Activated CD4-positive, alpha-beta T cell treated with anti-CD3 and anti-CD28 coated beads for 1 hour (primary cell): Measurements from ENCODE around the gene ARG2.
"Not testable (repeated sequence)": the region's sequence is repeated elsewhere in the genome, so short reads cannot be mapped to it uniquely, and the experiment has no call there.

Experiments used
- DNase-seq: peaks from one replicate; pipeline ENCODE4 v3.0.0-alpha.2; 2020

ARG2 gene

GRCh38 chr14:67589204-67589770 lies 30.4 kb upstream of the ARG2 start:
- DNase-seq: no peak

DNA sequence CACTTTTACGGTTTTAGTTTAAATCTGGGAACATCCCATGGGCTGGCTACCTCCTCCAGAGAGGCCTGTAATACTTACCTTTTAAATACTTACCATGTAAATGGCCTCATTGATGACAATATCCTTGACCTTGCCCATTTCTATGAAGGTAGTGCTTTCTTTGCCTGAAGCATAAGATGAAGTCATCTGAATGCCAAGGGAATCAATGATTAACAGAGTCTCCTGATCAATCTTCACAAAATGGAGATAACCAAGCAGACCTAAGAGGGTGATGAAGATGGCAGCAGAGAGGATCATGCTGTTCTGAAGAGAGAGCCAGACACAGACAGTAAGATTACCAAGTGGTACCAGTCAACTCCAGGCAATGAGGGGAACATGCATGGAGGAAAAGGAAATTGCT lies 26.1 kb upstream of the ARG2 start:
- not testable (repeated sequence) for DNase-seq

GRCh38 chr14:67595392-67595791 lies 24.3 kb upstream of the ARG2 start:
- no peak for DNase-seq

GRCh38 chr14:67599698-67600561 lies 19.8 kb upstream of the ARG2 start, which contains the start of gene PIGH:
TSS of gene PIGH (minus strand) at chr14:67600268. CDS start at chr14:67600203, 65 bp downstream.
- DNase-seq: peak; percentile 90

DNA sequence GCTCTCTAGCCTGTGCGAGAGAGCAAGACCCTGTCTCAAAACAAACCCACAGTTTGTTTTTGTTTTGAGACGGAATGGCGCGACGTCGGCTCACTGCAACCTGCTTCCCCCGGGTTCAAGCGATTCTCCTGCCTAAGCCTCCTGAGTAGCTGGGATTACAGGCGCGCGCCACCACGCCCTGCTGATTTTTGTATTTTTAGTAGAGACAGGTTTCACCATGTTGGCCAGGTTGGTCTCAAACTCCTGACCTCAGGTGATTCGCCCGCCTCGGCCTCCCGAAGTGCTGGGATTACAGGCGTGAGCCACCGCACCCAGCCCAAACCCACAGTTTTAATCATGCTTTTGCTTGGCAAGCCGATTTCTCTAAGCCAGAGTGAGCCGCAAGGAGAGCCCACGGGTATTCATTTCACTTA lies 19.2 kb upstream of the ARG2 start:
- DNase-seq: not testable (repeated sequence)

GRCh38 chr14:67602076-67602475 lies 17.6 kb upstream of the ARG2 start:
- no peak for DNase-seq

DNA sequence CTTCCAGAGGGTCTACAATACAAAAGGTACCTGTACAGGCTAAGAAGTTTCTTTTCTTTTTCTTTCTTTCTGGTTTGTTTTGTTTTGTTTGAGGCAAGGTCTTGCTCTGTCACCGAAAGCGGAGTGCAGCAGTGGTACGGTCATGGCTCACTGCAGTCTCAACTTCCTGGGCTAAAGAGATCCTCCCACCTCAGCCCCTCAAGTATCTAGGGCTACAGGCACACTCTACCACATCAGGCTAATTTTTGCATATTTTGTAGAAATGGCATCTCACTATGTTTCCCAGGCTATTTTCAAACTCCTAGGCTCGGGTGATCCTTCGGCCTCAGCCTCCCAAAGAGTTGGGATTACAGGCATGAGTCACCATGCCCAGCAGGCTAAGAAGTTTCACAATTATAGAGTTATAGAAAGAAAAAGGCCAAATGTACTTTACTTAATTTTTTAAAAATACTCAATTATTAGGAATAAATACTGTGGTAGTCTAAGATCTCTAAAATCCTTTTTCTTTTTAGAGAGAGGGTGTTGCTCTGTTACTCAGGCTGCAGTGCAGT lies 16.6 kb upstream of the ARG2 start:
- DNase-seq: no peak

- DNase-seq: no peak
These were observed 12.1 kb upstream of the ARG2 start for GRCh38 chr14:67607646-67608045.

GRCh38 chr14:67609642-67610310 lies 9.9 kb upstream of the ARG2 start:
- no peak for DNase-seq

DNA sequence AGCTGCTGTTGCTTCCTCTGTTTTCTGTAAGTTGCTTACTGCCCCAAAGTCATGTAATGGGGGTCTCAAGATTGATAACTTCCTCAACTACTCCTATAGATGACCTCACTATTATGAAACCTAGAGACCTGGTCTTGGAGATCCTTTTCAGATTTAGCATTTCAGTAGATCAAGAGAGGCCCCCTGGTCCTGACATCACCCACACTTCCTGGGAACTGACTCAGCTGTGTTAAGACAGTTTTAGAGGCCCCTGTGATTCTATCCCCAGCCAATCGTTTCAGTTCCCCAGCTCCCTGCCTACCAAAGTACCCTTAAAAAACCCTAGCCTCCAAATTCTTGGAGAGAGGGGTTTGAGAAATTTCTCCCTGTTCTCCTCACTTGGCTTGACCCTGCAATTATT lies 9.2 kb upstream of the ARG2 start:
- DNase-seq: no peak

DNA sequence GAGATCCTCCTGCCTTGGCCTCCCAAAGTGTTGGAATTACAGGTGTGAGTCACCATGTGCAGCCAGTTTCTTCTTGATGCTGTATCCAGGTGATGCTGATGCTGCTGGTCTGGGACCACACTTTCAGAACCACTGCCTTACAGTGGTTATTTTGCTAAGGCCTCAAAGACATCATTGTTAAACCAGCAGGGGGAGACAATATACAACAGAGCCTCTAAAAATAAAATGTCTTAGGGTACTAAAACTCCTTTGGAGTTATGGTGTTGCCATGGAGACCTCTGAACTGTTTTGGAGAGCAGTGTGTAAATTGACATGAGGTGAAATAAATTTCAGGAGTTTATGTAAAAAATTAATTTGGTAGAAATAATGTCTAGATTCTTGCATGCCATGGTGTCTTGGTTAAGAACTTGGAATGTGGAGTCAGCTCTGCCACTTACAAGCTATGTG lies 1.1 kb upstream of the ARG2 start:
- DNase-seq: no peak

- no peak for DNase-seq
These were observed 581 bp downstream of the ARG2 start for GRCh38 chr14:67620217-67620785.

GRCh38 chr14:67622675-67623074 lies 3.0 kb downstream of the ARG2 start:
- DNase-seq: no peak

DNA sequence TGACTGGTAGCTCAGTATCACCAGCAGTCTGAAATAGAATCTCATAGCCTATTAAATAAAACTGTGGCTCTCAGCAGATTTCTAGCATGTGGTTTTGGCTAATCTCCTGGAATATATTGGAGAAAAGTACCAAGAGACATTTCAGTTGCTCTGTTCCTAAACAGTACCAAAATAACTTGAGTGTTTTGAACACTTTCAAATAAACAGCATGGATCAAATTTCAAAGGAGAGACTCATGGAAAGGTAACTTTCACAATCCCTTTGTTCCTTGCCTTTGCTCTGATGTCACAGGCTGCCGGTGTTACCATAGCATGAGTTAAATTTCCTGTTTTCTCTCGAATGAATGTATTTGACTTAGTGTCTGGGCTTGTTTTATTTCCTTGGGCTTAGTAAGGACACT lies 3.4 kb downstream of the ARG2 start:
- DNase-seq: no peak

GRCh38 chr14:67626131-67626530 lies 6.4 kb downstream of the ARG2 start:
- not testable (repeated sequence) for DNase-seq

DNA sequence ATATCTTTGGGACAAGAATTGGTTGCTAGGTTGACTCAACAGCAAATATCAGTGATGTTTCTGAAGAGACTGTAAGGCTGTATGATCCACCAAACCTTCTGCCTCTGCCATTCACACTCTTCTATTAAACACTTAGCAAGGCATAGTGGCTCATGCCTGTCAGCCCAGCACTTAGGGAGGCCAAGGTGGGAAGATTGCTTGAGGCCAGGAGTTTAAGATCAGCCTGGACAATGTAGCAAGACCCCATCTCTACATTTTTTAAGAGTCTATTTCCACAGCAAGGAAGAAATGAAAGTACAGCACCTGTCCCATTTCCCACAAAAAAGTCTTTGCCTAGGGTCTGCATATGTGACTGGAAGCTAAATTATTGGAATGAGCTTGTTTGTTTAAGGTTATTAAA lies 7.8 kb downstream of the ARG2 start:
- DNase-seq: no peak

- no peak for DNase-seq
These were observed 10.5 kb downstream of the ARG2 start for GRCh38 chr14:67630186-67630585.

GRCh38 chr14:67630938-67631337 lies 11.2 kb downstream of the ARG2 start:
- no peak for DNase-seq

- no peak for DNase-seq
These were observed 13.9 kb downstream of the ARG2 start for GRCh38 chr14:67633451-67634147.

- no peak for DNase-seq
These were observed 16.7 kb downstream of the ARG2 start for GRCh38 chr14:67636361-67636919.

- no peak for DNase-seq
These were observed 18.9 kb downstream of the ARG2 start for GRCh38 chr14:67638642-67639041.

DNA sequence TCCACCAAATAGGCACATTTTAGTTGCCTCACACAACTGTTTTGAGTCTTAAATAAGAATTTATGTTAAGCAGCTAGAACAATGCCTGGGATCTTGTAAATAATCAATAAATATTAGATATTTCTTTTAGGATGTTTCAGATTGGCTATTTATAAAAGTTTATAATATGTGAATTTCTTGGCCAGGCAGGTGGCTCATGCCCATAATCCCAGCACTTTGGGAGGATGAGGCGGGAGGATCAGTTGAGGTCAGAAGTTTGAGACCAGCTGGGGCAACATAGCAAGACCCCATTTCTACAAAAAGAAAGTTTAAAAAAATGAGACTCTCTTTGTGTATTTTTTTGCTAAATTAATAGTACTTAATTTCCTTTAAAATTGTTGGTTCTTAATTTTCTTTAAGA lies 21.8 kb downstream of the ARG2 start:
- no peak for DNase-seq
